Measurements from ENCODE around the gene MYLIP. TPM values are rescaled to one million over a fixed set of nuclear protein-coding genes. Genes with fewer than 3 reads are reported as not detected.

The MYLIP gene
- 5.0 and 6.5 TPM in 2 replicates for polyA plus RNA-seq (2011; rRNA removed)
- 5.1 and 6.1 TPM in 2 replicates for polyA minus RNA-seq (2011; rRNA and poly(A)+ RNA removed)

DNA sequence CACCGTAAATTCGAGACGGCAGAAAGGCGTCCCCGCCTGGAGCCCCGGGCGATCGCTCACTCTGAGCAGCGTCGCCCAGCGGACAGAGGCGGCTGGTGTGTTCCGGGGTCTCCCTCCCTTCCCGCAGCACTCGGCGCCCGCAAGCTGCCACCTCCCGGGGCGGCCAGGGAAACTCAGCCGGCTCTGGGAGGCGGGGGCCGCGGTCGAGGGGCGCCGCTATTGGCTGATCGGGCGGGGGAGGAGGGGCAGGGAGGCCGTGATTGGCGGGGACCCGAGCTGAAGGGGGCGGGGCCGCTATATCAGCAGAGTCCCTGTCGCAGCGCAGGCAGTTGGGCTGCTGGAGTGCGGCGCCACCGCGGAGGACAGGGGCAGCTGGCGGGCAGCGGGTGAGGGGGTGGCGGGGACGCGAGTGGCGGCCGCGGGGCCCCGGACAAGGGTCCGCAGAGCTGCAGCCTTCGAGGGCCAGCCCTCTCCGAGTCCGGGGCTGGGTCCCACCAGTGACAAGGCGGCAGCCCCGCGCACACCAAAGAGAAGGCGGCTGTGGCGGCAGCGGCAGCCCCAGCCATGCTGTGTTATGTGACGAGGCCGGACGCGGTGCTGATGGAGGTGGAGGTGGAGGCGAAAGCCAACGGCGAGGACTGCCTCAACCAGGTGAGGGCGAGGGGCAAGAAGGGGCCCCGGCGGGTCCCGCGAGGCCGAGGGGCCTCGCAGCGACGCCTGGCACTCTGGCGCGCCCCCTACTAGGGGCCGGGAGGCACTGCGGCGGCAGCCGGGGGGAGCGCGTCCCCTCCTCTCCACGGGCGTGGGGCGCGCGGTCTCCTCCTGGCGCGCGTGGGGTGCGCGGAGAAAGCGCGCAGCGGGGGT is at the start of gene MYLIP:
Gene MYLIP, plus strand, starts transcription at position 328 of the 864 bp plus-strand sequence. Its CDS starts 237 bp downstream, at position 565.
- POLR2A ChIA-PET = interaction anchor here (0.7 kb wide), 2 partner anchors 21 to 29 kb away, joined by 4 to 10 read pairs; no protein-coding TSS in a partner anchor
- TF ChIP-seq, protein P1, sequence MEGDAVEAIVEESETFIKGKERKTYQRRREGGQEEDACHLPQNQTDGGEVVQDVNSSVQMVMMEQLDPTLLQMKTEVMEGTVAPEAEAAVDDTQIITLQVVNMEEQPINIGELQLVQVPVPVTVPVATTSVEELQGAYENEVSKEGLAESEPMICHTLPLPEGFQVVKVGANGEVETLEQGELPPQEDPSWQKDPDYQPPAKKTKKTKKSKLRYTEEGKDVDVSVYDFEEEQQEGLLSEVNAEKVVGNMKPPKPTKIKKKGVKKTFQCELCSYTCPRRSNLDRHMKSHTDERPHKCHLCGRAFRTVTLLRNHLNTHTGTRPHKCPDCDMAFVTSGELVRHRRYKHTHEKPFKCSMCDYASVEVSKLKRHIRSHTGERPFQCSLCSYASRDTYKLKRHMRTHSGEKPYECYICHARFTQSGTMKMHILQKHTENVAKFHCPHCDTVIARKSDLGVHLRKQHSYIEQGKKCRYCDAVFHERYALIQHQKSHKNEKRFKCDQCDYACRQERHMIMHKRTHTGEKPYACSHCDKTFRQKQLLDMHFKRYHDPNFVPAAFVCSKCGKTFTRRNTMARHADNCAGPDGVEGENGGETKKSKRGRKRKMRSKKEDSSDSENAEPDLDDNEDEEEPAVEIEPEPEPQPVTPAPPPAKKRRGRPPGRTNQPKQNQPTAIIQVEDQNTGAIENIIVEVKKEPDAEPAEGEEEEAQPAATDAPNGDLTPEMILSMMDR (IDR thresholded peaks at IDR 0.05; ENCODE audit: insufficient read depth, low read depth, low read length) = peak; percentile 61

GRCh38 chr6:16079354-16079753 is 49.5 kb upstream of the MYLIP start:
- H3K4me3 ChIP-seq (ENCODE audit: low read depth, low read length) = no peak overlapping the region
- no peaks in the 10 kb centered on the region for H3K36me3 ChIP-seq (ENCODE audit: control insufficient read depth, insufficient read depth, low read length)
- no peak for DNase-seq (ENCODE audit: low read depth)
- peaks cover 3% of the 10 kb centered on the region for H3K27me3 ChIP-seq (ENCODE audit: control insufficient read depth, insufficient read depth, low read length)
- TF ChIP-seq, protein P1 (IDR thresholded peaks at IDR 0.05; ENCODE audit: insufficient read depth, low read depth, low read length) = no peak
- CTCF ChIA-PET = interaction anchor here (1.4 kb wide), 1 partner anchor 8 kb away, joined by 4 read pairs; no protein-coding TSS in a partner anchor
- POLR2A ChIA-PET = no interaction called here

More for the DNA sequence above, at the start of gene MYLIP:
- H3K4me3 ChIP-seq (ENCODE audit: low read depth, low read length) = peak within 1 kb of the TSS; percentile 84
- CTCF ChIA-PET = interaction anchor here (0.7 to 3.8 kb wide), 18 partner anchors 10 to 438 kb away, joined by 3 to 18 read pairs (median 3); no protein-coding TSS in a partner anchor
- no peaks in the 10 kb centered on the region for H3K36me3 ChIP-seq (ENCODE audit: control insufficient read depth, insufficient read depth, low read length)
- H3K27me3 ChIP-seq (ENCODE audit: control insufficient read depth, insufficient read depth, low read length) = peaks cover 27% of the 10 kb centered on the region
- no peak for DNase-seq (ENCODE audit: low read depth)

DNA sequence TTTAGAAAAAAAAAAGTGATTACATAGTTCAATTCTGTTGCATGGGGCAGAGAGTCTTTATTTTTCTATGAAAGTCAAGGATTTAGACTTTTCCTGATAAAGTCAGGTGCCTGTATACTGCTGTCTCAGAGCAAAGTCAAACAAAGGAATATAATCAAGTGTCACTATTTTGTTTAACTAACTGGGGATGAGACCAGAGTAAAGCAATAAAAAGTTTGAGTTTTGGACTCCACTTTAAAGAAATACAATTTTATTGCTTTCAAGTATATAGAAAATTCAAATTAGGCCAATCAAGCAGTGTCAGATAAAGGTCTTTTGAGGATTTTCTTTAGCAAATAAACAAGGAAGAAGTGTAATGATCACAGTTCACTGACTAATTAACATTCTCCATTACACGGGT is 48.7 kb upstream of the MYLIP start:
- peaks cover 3% of the 10 kb centered on the region for H3K27me3 ChIP-seq (ENCODE audit: control insufficient read depth, insufficient read depth, low read length)
- ChIA-PET CTCF (interaction anchor here (1.4 kb wide), 1 partner anchor 8 kb away, joined by 4 read pairs; no protein-coding TSS in a partner anchor), POLR2A (no interaction called here)
- H3K4me3 ChIP-seq (ENCODE audit: low read depth, low read length) = no peak overlapping the region
- TF ChIP-seq, protein P1 (IDR thresholded peaks at IDR 0.05; ENCODE audit: insufficient read depth, low read depth, low read length) = no peak
- H3K36me3 ChIP-seq (ENCODE audit: control insufficient read depth, insufficient read depth, low read length) = no peaks in the 10 kb centered on the region
- no peak for DNase-seq (ENCODE audit: low read depth)

DNA sequence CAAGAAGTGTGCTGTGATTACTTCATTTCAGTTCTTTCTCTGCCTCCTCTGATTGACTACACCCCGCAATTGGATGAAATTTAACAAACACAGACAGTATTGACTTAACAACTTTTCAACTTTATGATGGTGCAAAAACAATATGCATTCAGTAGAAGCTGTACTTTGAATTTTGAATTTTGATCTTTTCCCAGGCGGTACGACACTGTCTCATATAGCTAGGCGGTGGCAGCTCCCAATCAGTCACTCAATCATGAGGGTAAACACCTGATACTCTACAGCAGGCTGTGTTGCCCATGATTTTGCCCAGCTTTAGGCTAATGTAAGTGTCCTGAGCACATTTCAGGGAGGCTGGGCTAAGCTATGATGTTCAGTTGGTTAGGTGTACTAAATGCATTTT is 47.6 kb upstream of the MYLIP start:
- TF ChIP-seq, protein P1 (IDR thresholded peaks at IDR 0.05; ENCODE audit: insufficient read depth, low read depth, low read length) = no peak
- POLR2A ChIA-PET = no interaction called here
- DNase-seq (ENCODE audit: low read depth) = no peak
- Histone ChIP-seq H3K4me3 (ENCODE audit: low read depth, low read length) (no peak overlapping the region), H3K36me3 (ENCODE audit: control insufficient read depth, insufficient read depth, low read length) (no peaks in the 10 kb centered on the region), H3K27me3 (ENCODE audit: control insufficient read depth, insufficient read depth, low read length) (peaks cover 3% of the 10 kb centered on the region)
- CTCF ChIA-PET = no interaction called here

GRCh38 chr6:16082361-16082760 is 46.5 kb upstream of the MYLIP start:
- CTCF ChIA-PET = no interaction called here
- H3K4me3 ChIP-seq (ENCODE audit: low read depth, low read length) = no peak overlapping the region
- peaks cover 1% of the 10 kb centered on the region; the same call in 1 of the 2 replicates for H3K27me3 ChIP-seq (ENCODE audit: control insufficient read depth, insufficient read depth, low read length)
- TF ChIP-seq, protein P1 (IDR thresholded peaks at IDR 0.05; ENCODE audit: insufficient read depth, low read depth, low read length) = no peak
- DNase-seq (ENCODE audit: low read depth) = no peak
- POLR2A ChIA-PET = no interaction called here
- no peaks in the 10 kb centered on the region for H3K36me3 ChIP-seq (ENCODE audit: control insufficient read depth, insufficient read depth, low read length)

Data from BJ (cell line).